WTC11 (cell line): ENCODE measurements around the gene SYT7. TPM values are rescaled to one million over a fixed set of nuclear protein-coding genes. Genes with fewer than 3 reads are reported as not detected.
A peak's percentile ranks its signal among the peaks of the same experiment; 100 is the strongest.

Source experiments
- ATAC-seq: fragments of 200-7000 bp; cut with Tn5 transposase; 2 replicates; pipeline ENCODE4 v1.10.0; 2021; ENCODE audit warnings: mild to moderate bottlenecking, moderate library complexity
- Bru-seq: library from RNA; stranded (reverse); fragments of 400-500 nt; gene quantifications from one replicate; lab custom pipeline; 2021; lab: Mats Ljungman, UMichigan
- CTCF ChIA-PET: fragments of 300-600 bp; sonication (Branson Sonifier 250); formaldehyde crosslinking; loops from one replicate; lab custom pipeline; 2021; ENCODE audit warnings: antibody characterized with exemption; lab: Charles Lee
- POLR2A ChIA-PET: fragments of 350-600 bp; sonication (Branson Sonifier 250); formaldehyde crosslinking; loops from one replicate; lab custom pipeline; 2021; ENCODE audit warnings: antibody characterized with exemption; lab: Charles Lee
- DNase-seq: peaks from one replicate; pipeline ENCODE4 v3.0.0; 2021; ENCODE audit warnings: low spot score
- H3K27ac Mint-ChIP-seq: 2 replicates; pipeline ENCODE4 v1.8.0; 2021; ENCODE audit warnings: mixed read lengths
- H3K27me3 Mint-ChIP-seq: 2 replicates; pipeline ENCODE4 v1.8.0; 2021; ENCODE audit warnings: low read depth, mild to moderate bottlenecking, moderate library complexity, mixed read lengths
- H3K36me3 Mint-ChIP-seq: 2 replicates; pipeline ENCODE4 v1.8.0; 2021; ENCODE audit warnings: mixed read lengths
- H3K4me1 Mint-ChIP-seq: 2 replicates; pipeline ENCODE4 v1.8.0; 2022; ENCODE audit warnings: mixed read lengths
- H3K4me3 Mint-ChIP-seq: 2 replicates; pipeline ENCODE4 v1.8.0; 2021; ENCODE audit warnings: mild to moderate bottlenecking, moderate library complexity, mixed read lengths
- H3K9me3 Mint-ChIP-seq: 2 replicates; pipeline ENCODE4 v1.8.0; 2021; ENCODE audit warnings: mixed read lengths
- ATF2 ChIP-seq: sonication (generic); formaldehyde crosslinking; IDR thresholded peaks from 2 replicates; pipeline ENCODE4 v1.8.1; 2022; ENCODE audit warnings: low read depth, missing genetic modification reagents, borderline replicate concordance
- CREB1 ChIP-seq: sonication (generic); formaldehyde crosslinking; IDR thresholded peaks from 2 replicates; pipeline ENCODE4 v1.8.0; 2023; ENCODE audit warnings: mild to moderate bottlenecking, missing genetic modification reagents
- E2F4 ChIP-seq: sonication (generic); formaldehyde crosslinking; IDR thresholded peaks from 2 replicates; pipeline ENCODE4 v1.8.1; 2022; ENCODE audit warnings: low read depth, mild to moderate bottlenecking, moderate library complexity, missing genetic modification reagents, borderline replicate concordance
- ELF4 ChIP-seq: sonication (generic); formaldehyde crosslinking; IDR thresholded peaks from 2 replicates; pipeline ENCODE4 v1.8.1; 2022; ENCODE audit warnings: low read depth, mild to moderate bottlenecking, moderate library complexity, missing genetic modification reagents
- EMX1 ChIP-seq: fragments of 250-450 bp; sonication (Bioruptor Pico); IDR thresholded peaks from 2 replicates; pipeline ENCODE4 v1.8.0; 2021; ENCODE audit warnings: mild to moderate bottlenecking
- ESRRA ChIP-seq: sonication (generic); formaldehyde crosslinking; IDR thresholded peaks from 2 replicates; pipeline ENCODE4 v1.8.1; 2022; ENCODE audit warnings: mild to moderate bottlenecking, missing genetic modification reagents, borderline replicate concordance
- FOXJ3 ChIP-seq: sonication (generic); formaldehyde crosslinking; IDR thresholded peaks from 2 replicates; pipeline ENCODE4 v1.9.0; 2021; ENCODE audit warnings: missing genetic modification reagents, mild to moderate bottlenecking, borderline replicate concordance
- FOXK1 ChIP-seq: sonication (generic); formaldehyde crosslinking; IDR thresholded peaks from 2 replicates; pipeline ENCODE4 v1.8.0; 2022; ENCODE audit warnings: mild to moderate bottlenecking, moderate library complexity, missing genetic modification reagents
- FOXP1 ChIP-seq: sonication (generic); formaldehyde crosslinking; IDR thresholded peaks from 2 replicates; pipeline ENCODE4 v1.8.0; 2022; ENCODE audit warnings: missing genetic modification reagents, mild to moderate bottlenecking, moderate library complexity, borderline replicate concordance
- GABPB1 ChIP-seq: sonication (generic); formaldehyde crosslinking; IDR thresholded peaks from 2 replicates; pipeline ENCODE4 v1.8.1; 2023; ENCODE audit warnings: mild to moderate bottlenecking, missing genetic modification reagents
- IRF2 ChIP-seq: sonication (generic); formaldehyde crosslinking; IDR thresholded peaks from 2 replicates; pipeline ENCODE4 v1.8.0; 2022; ENCODE audit warnings: low read depth, missing genetic modification reagents, borderline replicate concordance
- KAT7 ChIP-seq: sonication (generic); formaldehyde crosslinking; IDR thresholded peaks from 2 replicates; pipeline ENCODE4 v1.8.1; 2023; ENCODE audit warnings: missing genetic modification reagents, mild to moderate bottlenecking, borderline replicate concordance
- MLX ChIP-seq: sonication (generic); formaldehyde crosslinking; IDR thresholded peaks from 2 replicates; pipeline ENCODE4 v1.8.1; 2023; ENCODE audit warnings: mild to moderate bottlenecking, missing genetic modification reagents, moderate library complexity
- MXD4 ChIP-seq: fragments of 250-450 bp; sonication (Bioruptor Pico); IDR thresholded peaks from 2 replicates; pipeline ENCODE4 v1.8.0; 2021; ENCODE audit warnings: mild to moderate bottlenecking, moderate library complexity, borderline replicate concordance
- OVOL2 ChIP-seq: fragments of 250-450 bp; sonication (Bioruptor Pico); IDR thresholded peaks from 2 replicates; pipeline ENCODE4 v1.9.0; 2021; ENCODE audit warnings: mild to moderate bottlenecking, borderline replicate concordance
- PRDM15 ChIP-seq: sonication (generic); formaldehyde crosslinking; IDR thresholded peaks from 2 replicates; pipeline ENCODE4 v1.8.0; 2022; ENCODE audit warnings: missing genetic modification reagents
- PRRX2 ChIP-seq: fragments of 250-450 bp; sonication (Bioruptor Pico); IDR thresholded peaks from 2 replicates; pipeline ENCODE4 v1.8.0; 2021; ENCODE audit warnings: mild to moderate bottlenecking
- SP1 ChIP-seq: sonication (generic); formaldehyde crosslinking; conservative IDR thresholded peaks from 2 replicates; pipeline ENCODE4 v1.8.1; 2022; ENCODE audit warnings: missing genetic modification reagents
- TCF7 ChIP-seq: sonication (generic); formaldehyde crosslinking; IDR thresholded peaks from 2 replicates; pipeline ENCODE4 v1.8.0; 2022; ENCODE audit warnings: mild to moderate bottlenecking, low read depth, missing genetic modification reagents, moderate library complexity
- TP53 ChIP-seq: sonication (generic); formaldehyde crosslinking; IDR thresholded peaks from 2 replicates; pipeline ENCODE4 v1.8.1; 2023; ENCODE audit warnings: mild to moderate bottlenecking, missing genetic modification reagents
- ZBTB21 ChIP-seq: sonication (generic); formaldehyde crosslinking; IDR thresholded peaks from 2 replicates; pipeline ENCODE4 v1.8.1; 2023; ENCODE audit warnings: mild to moderate bottlenecking, missing genetic modification reagents, borderline replicate concordance
- long read RNA-seq, 3 experiments: library from RNA in 1 of 3; library from capped mRNA in 1 of 3; library from polyadenylated mRNA in 1 of 3; unstranded in 2 of 3; stranded (forward) in 1 of 3; transcript quantifications; one replicate each; pipeline ENCODE4 v2.0.0, GENCODE V29; 2021
- total RNA-seq: library from RNA; stranded (reverse); gene quantifications from 3 replicates; pipeline ENCODE4 v1.2.3, GENCODE V29; 2021
- TF ChIP-seq, protein P1 (sequence below): sonication (generic); formaldehyde crosslinking; IDR thresholded peaks from 2 replicates; pipeline ENCODE4 v1.8.1; 2023; ENCODE audit warnings: mild to moderate bottlenecking, missing genetic modification reagents, moderate library complexity
- TF ChIP-seq, protein P2 (sequence below): sonication (generic); formaldehyde crosslinking; IDR thresholded peaks from 2 replicates; pipeline ENCODE4 v1.8.1; 2023; ENCODE audit warnings: mild to moderate bottlenecking, moderate library complexity, missing genetic modification reagents

SYT7 gene
- total RNA-seq (12.5 to 18.9 TPM (median 18.2 TPM) in 3 replicates), Bru-seq, nascent RNA (percentile 44 among the genes with signal in this experiment)
- long read RNA-seq, experiment 1, full-length matches to known transcripts, result 35 of 50 reads
- long read RNA-seq, experiment 1, partial matches to known transcripts, result 4 of 50 reads
- long read RNA-seq, experiment 1, other reads (novel, unspliced or antisense), result 11 of 50 reads
- long read RNA-seq, experiment 2, full-length matches to known transcripts, result 3 of 38 reads
- long read RNA-seq, experiment 2, partial matches to known transcripts, result 5 of 38 reads
- long read RNA-seq, experiment 2, other reads (novel, unspliced or antisense), result 30 of 38 reads
- long read RNA-seq, experiment 3, partial matches to known transcripts, result 0 of 1 reads
- long read RNA-seq, experiment 3, other reads (novel, unspliced or antisense), result 1 of 1 reads

GRCh38 chr11:61581030-61581928 lies at the start of gene SYT7:
Gene SYT7 (minus strand): TSS chr11:61581076. CDS start chr11:61580820, 256 bp downstream.
- no peaks in the 10 kb centered on the region for H3K9me3 Mint-ChIP-seq
- H3K4me1 Mint-ChIP-seq, result peaks cover 56% of the 10 kb centered on the region
- H3K36me3 Mint-ChIP-seq, result no peaks in the 10 kb centered on the region
- ATAC-seq (peak; percentile 83), DNase-seq (peak; percentile 99)
- POLR2A ChIA-PET, result interaction anchor here (1.1 kb wide), 1 partner anchor 14 kb away, joined by 3 read pairs; no protein-coding TSS in a partner anchor
- CTCF ChIA-PET, result interaction anchor here (0.6 to 1.8 kb wide), 24 partner anchors 8 to 219 kb away, joined by 3 to 16 read pairs (median 4); partner anchors contain the start of genes CYB561A3, LRRC10B and TMEM138
- peak within 1 kb of the TSS; percentile 79 for H3K4me3 Mint-ChIP-seq
- H3K27ac Mint-ChIP-seq, result no peak within 1 kb of the TSS
- peaks cover 61% of the 10 kb centered on the region for H3K27me3 Mint-ChIP-seq
- TF ChIP-seq OVOL2 (CRISPR knock-in tag), result no peak
- no peak; the same call in 1 of the 2 replicates for TF ChIP-seq GABPB1 (CRISPR knock-in tag)
- peak; percentile 48; the same call in 1 of the 2 replicates for TF ChIP-seq FOXP1 (CRISPR knock-in tag)
- TF ChIP-seq ATF2, result no peak
- no peak for TF ChIP-seq IRF2 (CRISPR knock-in tag)
- TF ChIP-seq CREB1 (CRISPR knock-in tag), result no peak
- TF ChIP-seq PRRX2 (CRISPR knock-in tag), result no peak
- TF ChIP-seq, protein P1, sequence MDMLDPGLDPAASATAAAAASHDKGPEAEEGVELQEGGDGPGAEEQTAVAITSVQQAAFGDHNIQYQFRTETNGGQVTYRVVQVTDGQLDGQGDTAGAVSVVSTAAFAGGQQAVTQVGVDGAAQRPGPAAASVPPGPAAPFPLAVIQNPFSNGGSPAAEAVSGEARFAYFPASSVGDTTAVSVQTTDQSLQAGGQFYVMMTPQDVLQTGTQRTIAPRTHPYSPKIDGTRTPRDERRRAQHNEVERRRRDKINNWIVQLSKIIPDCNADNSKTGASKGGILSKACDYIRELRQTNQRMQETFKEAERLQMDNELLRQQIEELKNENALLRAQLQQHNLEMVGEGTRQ (CRISPR knock-in tag), result 0 out of 2 replicates have a peak, but pooled peaks have one; percentile 25
- no peak for TF ChIP-seq MLX (CRISPR knock-in tag)
- TF ChIP-seq TCF7 (CRISPR knock-in tag), result no peak
- no peak for TF ChIP-seq E2F4 (CRISPR knock-in tag)
- TF ChIP-seq ESRRA (CRISPR knock-in tag), result no peak
- TF ChIP-seq KAT7, result no peak
- TF ChIP-seq ZBTB21, result no peak
- peak; percentile 100 for TF ChIP-seq PRDM15
- TF ChIP-seq, protein P2, sequence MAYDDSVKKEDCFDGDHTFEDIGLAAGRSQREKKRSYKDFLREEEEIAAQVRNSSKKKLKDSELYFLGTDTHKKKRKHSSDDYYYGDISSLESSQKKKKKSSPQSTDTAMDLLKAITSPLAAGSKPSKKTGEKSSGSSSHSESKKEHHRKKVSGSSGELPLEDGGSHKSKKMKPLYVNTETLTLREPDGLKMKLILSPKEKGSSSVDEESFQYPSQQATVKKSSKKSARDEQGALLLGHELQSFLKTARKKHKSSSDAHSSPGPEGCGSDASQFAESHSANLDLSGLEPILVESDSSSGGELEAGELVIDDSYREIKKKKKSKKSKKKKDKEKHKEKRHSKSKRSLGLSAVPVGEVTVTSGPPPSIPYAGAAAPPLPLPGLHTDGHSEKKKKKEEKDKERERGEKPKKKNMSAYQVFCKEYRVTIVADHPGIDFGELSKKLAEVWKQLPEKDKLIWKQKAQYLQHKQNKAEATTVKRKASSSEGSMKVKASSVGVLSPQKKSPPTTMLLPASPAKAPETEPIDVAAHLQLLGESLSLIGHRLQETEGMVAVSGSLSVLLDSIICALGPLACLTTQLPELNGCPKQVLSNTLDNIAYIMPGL, result peak; percentile 74; the same call in 1 of the 2 replicates
- no peak for TF ChIP-seq MXD4 (CRISPR knock-in tag)
- no peak for TF ChIP-seq ELF4
- TF ChIP-seq FOXJ3 (CRISPR knock-in tag), result no peak
- TF ChIP-seq SP1 (CRISPR knock-in tag), result peak; percentile 86
- TF ChIP-seq FOXK1 (CRISPR knock-in tag), result no peak
- TF ChIP-seq EMX1 (CRISPR knock-in tag), result no peak
- TF ChIP-seq TP53 (CRISPR knock-in tag), result 0 out of 2 replicates have a peak, but pooled peaks have one; percentile 33
